H1 (cell line): ENCODE results near the gene WDR59. TPM values are rescaled to one million over a fixed set of nuclear protein-coding genes. Genes with fewer than 3 reads are reported as not detected.

Experiments
- NANOG ChIP-seq: IDR thresholded peaks from 2 replicates; pipeline ENCODE4 v1.6.1; 2011; ENCODE audit warnings: low read length, low read depth, mild to moderate bottlenecking, inconsistent platforms; ENCODE audit not compliant: insufficient read depth, poor library complexity, severe bottlenecking
- TAF1 ChIP-seq: IDR thresholded peaks from 2 replicates; pipeline ENCODE4 v1.6.1; 2011; ENCODE audit warnings: mild to moderate bottlenecking, low read depth, low read length
- polyA plus RNA-seq, 7 experiments: library from polyadenylated mRNA; depleted of rRNA in 3 of 7; stranded (reverse) in 5 of 7; unstranded in 2 of 7; fragments of >200 nt in 5 of 7; fragments of 200-250 nt in 2 of 7; gene quantifications; 1 replicate in 5 of 7; 2 replicates in 1 of 7; 4 replicates in 1 of 7; pipeline versions ENCODE4 v1.2.1 to v1.2.3, GENCODE V29; 2011 to 2013; ENCODE audit warnings: missing spikeins in 2 of 7, mixed read lengths in 2 of 7
- total RNA-seq: library from RNA; stranded (reverse); fragmentation: NEBNext Ultra II Directional; extraction: Animal tissue kit (Norgen Biotek cat#: 25700); gene quantifications from 2 replicates; pipeline ENCODE4 v1.2.1, GENCODE V29; 2021
- TF ChIP-seq, protein P1 (sequence below): fragments of 300-600 bp; sonication (generic); IDR thresholded peaks from 2 replicates; pipeline ENCODE4 v1.7.1; 2012; ENCODE audit warnings: low read length, moderate library complexity, mild to moderate bottlenecking, inconsistent platforms; ENCODE audit not compliant: insufficient replicate concordance

WDR59 gene
- total and polyA plus RNA-seq, 2 of the 8 experiments (the other 6 are each of a cell fraction or from before 2014, with no cell fraction given): 84.2 to 124 TPM

DNA sequence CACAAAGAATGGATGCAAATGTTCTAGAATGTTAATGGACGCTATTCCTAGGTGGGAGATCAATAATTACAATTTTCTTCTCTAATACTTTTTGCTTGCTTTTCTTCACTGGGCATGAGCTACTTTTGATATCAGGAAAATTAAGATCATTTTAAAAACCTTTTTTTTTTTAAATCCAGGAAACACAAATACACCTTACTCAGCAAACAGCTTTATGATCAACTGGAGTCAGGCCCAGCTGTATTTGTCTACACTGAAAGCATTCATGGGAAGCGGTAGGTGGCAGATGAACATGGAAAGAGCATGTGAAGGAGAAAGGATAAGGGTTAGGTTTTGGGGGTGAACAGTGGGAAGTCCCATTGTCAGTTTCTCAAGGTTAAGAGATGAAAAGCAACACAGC lies 97.8 kb downstream of the WDR59 start (continued):
- TF ChIP-seq, protein P1, sequence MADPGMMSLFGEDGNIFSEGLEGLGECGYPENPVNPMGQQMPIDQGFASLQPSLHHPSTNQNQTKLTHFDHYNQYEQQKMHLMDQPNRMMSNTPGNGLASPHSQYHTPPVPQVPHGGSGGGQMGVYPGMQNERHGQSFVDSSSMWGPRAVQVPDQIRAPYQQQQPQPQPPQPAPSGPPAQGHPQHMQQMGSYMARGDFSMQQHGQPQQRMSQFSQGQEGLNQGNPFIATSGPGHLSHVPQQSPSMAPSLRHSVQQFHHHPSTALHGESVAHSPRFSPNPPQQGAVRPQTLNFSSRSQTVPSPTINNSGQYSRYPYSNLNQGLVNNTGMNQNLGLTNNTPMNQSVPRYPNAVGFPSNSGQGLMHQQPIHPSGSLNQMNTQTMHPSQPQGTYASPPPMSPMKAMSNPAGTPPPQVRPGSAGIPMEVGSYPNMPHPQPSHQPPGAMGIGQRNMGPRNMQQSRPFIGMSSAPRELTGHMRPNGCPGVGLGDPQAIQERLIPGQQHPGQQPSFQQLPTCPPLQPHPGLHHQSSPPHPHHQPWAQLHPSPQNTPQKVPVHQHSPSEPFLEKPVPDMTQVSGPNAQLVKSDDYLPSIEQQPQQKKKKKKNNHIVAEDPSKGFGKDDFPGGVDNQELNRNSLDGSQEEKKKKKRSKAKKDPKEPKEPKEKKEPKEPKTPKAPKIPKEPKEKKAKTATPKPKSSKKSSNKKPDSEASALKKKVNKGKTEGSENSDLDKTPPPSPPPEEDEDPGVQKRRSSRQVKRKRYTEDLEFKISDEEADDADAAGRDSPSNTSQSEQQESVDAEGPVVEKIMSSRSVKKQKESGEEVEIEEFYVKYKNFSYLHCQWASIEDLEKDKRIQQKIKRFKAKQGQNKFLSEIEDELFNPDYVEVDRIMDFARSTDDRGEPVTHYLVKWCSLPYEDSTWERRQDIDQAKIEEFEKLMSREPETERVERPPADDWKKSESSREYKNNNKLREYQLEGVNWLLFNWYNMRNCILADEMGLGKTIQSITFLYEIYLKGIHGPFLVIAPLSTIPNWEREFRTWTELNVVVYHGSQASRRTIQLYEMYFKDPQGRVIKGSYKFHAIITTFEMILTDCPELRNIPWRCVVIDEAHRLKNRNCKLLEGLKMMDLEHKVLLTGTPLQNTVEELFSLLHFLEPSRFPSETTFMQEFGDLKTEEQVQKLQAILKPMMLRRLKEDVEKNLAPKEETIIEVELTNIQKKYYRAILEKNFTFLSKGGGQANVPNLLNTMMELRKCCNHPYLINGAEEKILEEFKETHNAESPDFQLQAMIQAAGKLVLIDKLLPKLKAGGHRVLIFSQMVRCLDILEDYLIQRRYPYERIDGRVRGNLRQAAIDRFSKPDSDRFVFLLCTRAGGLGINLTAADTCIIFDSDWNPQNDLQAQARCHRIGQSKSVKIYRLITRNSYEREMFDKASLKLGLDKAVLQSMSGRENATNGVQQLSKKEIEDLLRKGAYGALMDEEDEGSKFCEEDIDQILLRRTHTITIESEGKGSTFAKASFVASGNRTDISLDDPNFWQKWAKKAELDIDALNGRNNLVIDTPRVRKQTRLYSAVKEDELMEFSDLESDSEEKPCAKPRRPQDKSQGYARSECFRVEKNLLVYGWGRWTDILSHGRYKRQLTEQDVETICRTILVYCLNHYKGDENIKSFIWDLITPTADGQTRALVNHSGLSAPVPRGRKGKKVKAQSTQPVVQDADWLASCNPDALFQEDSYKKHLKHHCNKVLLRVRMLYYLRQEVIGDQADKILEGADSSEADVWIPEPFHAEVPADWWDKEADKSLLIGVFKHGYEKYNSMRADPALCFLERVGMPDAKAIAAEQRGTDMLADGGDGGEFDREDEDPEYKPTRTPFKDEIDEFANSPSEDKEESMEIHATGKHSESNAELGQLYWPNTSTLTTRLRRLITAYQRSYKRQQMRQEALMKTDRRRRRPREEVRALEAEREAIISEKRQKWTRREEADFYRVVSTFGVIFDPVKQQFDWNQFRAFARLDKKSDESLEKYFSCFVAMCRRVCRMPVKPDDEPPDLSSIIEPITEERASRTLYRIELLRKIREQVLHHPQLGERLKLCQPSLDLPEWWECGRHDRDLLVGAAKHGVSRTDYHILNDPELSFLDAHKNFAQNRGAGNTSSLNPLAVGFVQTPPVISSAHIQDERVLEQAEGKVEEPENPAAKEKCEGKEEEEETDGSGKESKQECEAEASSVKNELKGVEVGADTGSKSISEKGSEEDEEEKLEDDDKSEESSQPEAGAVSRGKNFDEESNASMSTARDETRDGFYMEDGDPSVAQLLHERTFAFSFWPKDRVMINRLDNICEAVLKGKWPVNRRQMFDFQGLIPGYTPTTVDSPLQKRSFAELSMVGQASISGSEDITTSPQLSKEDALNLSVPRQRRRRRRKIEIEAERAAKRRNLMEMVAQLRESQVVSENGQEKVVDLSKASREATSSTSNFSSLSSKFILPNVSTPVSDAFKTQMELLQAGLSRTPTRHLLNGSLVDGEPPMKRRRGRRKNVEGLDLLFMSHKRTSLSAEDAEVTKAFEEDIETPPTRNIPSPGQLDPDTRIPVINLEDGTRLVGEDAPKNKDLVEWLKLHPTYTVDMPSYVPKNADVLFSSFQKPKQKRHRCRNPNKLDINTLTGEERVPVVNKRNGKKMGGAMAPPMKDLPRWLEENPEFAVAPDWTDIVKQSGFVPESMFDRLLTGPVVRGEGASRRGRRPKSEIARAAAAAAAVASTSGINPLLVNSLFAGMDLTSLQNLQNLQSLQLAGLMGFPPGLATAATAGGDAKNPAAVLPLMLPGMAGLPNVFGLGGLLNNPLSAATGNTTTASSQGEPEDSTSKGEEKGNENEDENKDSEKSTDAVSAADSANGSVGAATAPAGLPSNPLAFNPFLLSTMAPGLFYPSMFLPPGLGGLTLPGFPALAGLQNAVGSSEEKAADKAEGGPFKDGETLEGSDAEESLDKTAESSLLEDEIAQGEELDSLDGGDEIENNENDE: no peak
- TF ChIP-seq TAF1 (no peak), NANOG (no peak)
